ENCODE results near the gene DDX42.
A peak's percentile ranks its signal among the peaks of the same experiment; 100 is the strongest.

Gene DDX42

GRCh38 chr17:63774141-63774968 is at the start of gene DDX42:
DDX42 (plus strand) TSS chr17:63774170; CDS start chr17:63787050, 12,880 bp downstream.
- DNase-seq: no peak

- DNase-seq: no peak
Measured at GRCh38 chr17:63735691-63736090, 38.3 kb upstream of the DDX42 start.

- peak; percentile 53 for DNase-seq
Measured at GRCh38 chr17:63740464-63741142, 33.4 kb upstream of the DDX42 start.

- DNase-seq: peak; percentile 52
Measured at GRCh38 chr17:63741143-63741407, 32.9 kb upstream of the DDX42 start.

GRCh38 chr17:63741408-63742173 is 32.4 kb upstream of the DDX42 start, which contains the start of gene STRADA:
STRADA (minus strand) TSS chr17:63741799; CDS start chr17:63728369, 13,430 bp downstream.
- DNase-seq: peak; percentile 99

GRCh38 chr17:63751806-63752205 is 22.2 kb upstream of the DDX42 start:
- DNase-seq: peak; percentile 89

GRCh38 chr17:63752707-63753106 is 21.3 kb upstream of the DDX42 start:
- no peak for DNase-seq

- DNase-seq: peak; percentile 62
Measured at GRCh38 chr17:63753215-63753614, 20.8 kb upstream of the DDX42 start.

GRCh38 chr17:63754046-63754445 is 19.9 kb upstream of the DDX42 start:
- DNase-seq: no peak

GRCh38 chr17:63758428-63758827 is 15.5 kb upstream of the DDX42 start:
- no peak for DNase-seq

- DNase-seq: no peak
Measured at GRCh38 chr17:63760771-63761539, 13.0 kb upstream of the DDX42 start.

- DNase-seq: peak; percentile 41
Measured at GRCh38 chr17:63762161-63763078, 11.6 kb upstream of the DDX42 start.

GRCh38 chr17:63764716-63765115 is 9.3 kb upstream of the DDX42 start:
- DNase-seq: no peak

- no peak for DNase-seq
Measured at GRCh38 chr17:63766754-63767153, 7.2 kb upstream of the DDX42 start.

- no peak for DNase-seq
Measured at GRCh38 chr17:63768433-63768832, 5.5 kb upstream of the DDX42 start.

GRCh38 chr17:63772801-63773271 is 1.1 kb upstream of the DDX42 start:
- peak; percentile 64 for DNase-seq

- peak; percentile 100 for DNase-seq
Measured at GRCh38 chr17:63773272-63774140, 464 bp upstream of the DDX42 start, which contains the start of gene CCDC47. CCDC47 (minus strand) TSS chr17:63773597; CDS start chr17:63766175, 7,422 bp downstream.

GRCh38 chr17:63774969-63775265 is 947 bp downstream of the DDX42 start:
- peak; percentile 60 for DNase-seq

- peak; percentile 44 for DNase-seq
Measured at GRCh38 chr17:63775420-63775819, 1.4 kb downstream of the DDX42 start.

- no peak for DNase-seq
Measured at GRCh38 chr17:63780507-63780906, 6.5 kb downstream of the DDX42 start.

- DNase-seq: no peak
Measured at GRCh38 chr17:63780928-63781327, 7.0 kb downstream of the DDX42 start.

Measured in hematopoietic multipotent progenitor cell treated with erythropoietin and hydrocortisone succinate and interleukin-3 and kit ligand, for 6 days (in vitro differentiated cells).